Bronchial epithelial cell (primary cell): ENCODE measurements around the gene PDK2. TPM values are rescaled to one million over a fixed set of nuclear protein-coding genes. Genes with fewer than 3 reads are reported as not detected.
"Not testable (repeated sequence)": the region's sequence is repeated elsewhere in the genome, so short reads cannot be mapped to it uniquely, and the experiment has no call there.

Source experiments
- DNase-seq: peaks from one replicate; pipeline ENCODE4 v3.0.0-alpha.2; 2010; ENCODE audit warnings: low read depth
- FAIRE-seq: peaks from 2 replicates; lab custom pipeline; 2011; peaks lifted over from hg19 to GRCh38; lab: Jason Lieb, UNC
- H3K27me3 ChIP-seq: 2 replicates; pipeline ENCODE4 v1.5.1; 2011; ENCODE audit warnings: low read length; ENCODE audit not compliant: control insufficient read depth, insufficient read depth
- H3K36me3 ChIP-seq: 2 replicates; pipeline ENCODE4 v1.5.1; 2011; ENCODE audit warnings: low read length; ENCODE audit not compliant: control insufficient read depth, insufficient read depth
- H3K4me3 ChIP-seq: 2 replicates; pipeline ENCODE4 v1.5.1; 2011; ENCODE audit warnings: mild to moderate bottlenecking, low read depth, low read length, control low read depth
- total RNA-seq: library from RNA; depleted of rRNA; stranded (reverse); fragments of >200 nt; gene quantifications from 2 replicates; pipeline ENCODE4 v1.2.1, GENCODE V29; 2014
- TF ChIP-seq, protein P1 (sequence below): IDR thresholded peaks from 2 replicates; pipeline ENCODE4 v1.5.1; 2011; ENCODE audit warnings: mild to moderate bottlenecking, moderate library complexity, low read length, control low read depth, inconsistent platforms; ENCODE audit not compliant: insufficient read depth, severe bottlenecking

The PDK2 gene
- total RNA-seq, 1 donor from 2014 or later, result 0.79 TPM

DNA sequence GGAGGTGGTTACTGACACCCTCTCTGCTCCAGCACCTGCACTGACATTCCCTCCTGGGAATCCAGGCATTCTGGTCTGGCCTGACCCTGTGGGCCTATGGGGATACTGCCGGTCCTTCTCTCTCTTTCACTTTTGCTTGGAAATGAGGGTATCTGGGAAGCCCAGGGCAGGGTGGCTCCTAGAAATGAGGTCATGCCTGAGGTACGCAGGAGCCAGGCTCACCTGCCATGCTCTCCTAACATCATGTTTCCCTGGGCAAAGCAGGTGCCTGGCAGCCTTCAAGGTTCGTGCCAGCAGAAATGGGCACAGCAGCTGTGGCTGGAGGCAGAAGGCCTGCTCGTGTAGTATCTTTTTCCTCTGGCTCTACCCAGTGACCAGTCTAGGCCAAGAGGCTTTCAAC, 35.9 kb upstream of the PDK2 start:
- TF ChIP-seq, protein P1, sequence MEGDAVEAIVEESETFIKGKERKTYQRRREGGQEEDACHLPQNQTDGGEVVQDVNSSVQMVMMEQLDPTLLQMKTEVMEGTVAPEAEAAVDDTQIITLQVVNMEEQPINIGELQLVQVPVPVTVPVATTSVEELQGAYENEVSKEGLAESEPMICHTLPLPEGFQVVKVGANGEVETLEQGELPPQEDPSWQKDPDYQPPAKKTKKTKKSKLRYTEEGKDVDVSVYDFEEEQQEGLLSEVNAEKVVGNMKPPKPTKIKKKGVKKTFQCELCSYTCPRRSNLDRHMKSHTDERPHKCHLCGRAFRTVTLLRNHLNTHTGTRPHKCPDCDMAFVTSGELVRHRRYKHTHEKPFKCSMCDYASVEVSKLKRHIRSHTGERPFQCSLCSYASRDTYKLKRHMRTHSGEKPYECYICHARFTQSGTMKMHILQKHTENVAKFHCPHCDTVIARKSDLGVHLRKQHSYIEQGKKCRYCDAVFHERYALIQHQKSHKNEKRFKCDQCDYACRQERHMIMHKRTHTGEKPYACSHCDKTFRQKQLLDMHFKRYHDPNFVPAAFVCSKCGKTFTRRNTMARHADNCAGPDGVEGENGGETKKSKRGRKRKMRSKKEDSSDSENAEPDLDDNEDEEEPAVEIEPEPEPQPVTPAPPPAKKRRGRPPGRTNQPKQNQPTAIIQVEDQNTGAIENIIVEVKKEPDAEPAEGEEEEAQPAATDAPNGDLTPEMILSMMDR, result no peak
- Histone ChIP-seq H3K27me3 (no peaks in the 10 kb centered on the region), H3K4me3 (peak overlapping the region; percentile 68), H3K36me3 (peaks cover 10% of the 10 kb centered on the region)
- DNase-seq, result no peak
- no peak for FAIRE-seq

DNA sequence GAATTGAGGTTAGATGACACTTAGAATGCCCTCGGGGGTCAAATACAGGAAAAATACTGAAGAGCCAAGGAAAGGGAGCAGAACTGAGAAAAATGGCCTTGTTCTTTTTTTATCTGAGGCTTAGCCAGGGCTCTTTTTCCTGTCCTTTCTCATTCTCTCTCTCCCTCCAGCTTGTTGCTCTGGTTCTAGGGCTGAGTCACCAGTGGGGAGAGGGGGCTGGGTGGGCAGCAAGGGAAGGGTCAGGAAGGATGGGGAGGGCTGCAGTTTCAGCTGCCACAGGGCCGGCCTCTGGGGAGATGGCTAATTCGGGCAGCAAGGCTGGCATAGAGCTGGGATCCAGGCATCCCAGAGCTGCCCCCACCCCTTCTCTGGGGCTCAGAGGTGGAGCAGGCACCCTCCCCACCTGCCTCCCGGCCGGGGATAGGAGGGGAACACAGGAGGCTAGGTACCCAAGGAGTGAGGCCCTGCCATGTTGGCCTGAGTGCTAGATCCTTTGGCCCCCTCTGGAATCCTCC, 35.3 kb upstream of the PDK2 start:
- TF ChIP-seq, protein P1, result no peak
- Histone ChIP-seq H3K27me3 (no peaks in the 10 kb centered on the region), H3K36me3 (peaks cover 10% of the 10 kb centered on the region), H3K4me3 (no peak overlapping the region)
- DNase-seq (no peak), FAIRE-seq (no peak)

DNA sequence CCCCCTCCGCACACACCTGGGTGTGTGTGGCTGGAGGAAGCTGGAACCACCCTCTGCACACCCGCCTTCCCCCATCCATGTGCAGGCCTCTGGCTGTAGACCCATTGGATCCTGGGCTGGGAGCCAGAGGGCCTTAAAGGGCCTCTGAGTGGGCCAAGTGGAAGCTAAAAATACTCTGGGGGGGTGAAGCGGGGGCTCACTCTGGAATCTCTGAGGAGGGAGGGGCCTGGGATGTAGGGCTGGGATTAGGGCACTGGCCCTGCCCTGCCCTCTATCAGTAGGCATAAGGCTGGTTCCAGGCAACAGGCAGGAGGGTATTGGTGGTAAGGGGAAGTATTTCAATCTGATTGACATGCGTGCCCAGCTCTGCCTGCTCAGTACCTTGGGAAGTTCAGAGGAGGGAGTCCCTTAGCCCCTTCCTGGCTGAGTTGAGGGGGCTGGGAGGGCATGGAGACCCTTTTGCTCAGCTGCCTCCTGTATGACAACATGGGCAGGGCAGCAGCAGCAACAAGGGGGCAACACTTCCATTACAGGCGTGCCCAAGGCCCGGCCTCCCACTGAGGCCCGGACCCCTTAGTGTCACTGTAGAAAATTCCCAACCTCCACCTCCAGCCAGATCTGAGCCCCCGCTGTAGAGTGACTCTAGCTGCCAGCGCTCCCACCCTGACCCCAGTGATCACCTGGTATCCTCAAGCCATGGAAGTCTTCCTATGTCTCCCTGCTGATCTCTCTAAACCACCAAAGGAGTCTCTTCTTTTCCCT, 34.0 kb upstream of the PDK2 start:
- TF ChIP-seq, protein P1, result no peak
- DNase-seq (peak; percentile 72), FAIRE-seq (peak; percentile 50)
- no peaks in the 10 kb centered on the region for H3K27me3 ChIP-seq
- no peak overlapping the region for H3K4me3 ChIP-seq
- peaks cover 15% of the 10 kb centered on the region for H3K36me3 ChIP-seq

- not testable (repeated sequence) for H3K4me3 ChIP-seq, DNase-seq, H3K27me3 ChIP-seq, FAIRE-seq
- H3K36me3 ChIP-seq, result peaks cover 18% of the 10 kb centered on the region
Observed at GRCh38 chr17:50061713-50062045, 33.5 kb upstream of the PDK2 start.

GRCh38 chr17:50062293-50063243, 32.6 kb upstream of the PDK2 start:
- Histone ChIP-seq H3K4me3 (no peak overlapping the region), H3K27me3 (no peaks in the 10 kb centered on the region), H3K36me3 (peaks cover 22% of the 10 kb centered on the region)
- TF ChIP-seq, protein P1, result no peak
- peak; percentile 99 for DNase-seq
- peak; percentile 98 for FAIRE-seq

DNA sequence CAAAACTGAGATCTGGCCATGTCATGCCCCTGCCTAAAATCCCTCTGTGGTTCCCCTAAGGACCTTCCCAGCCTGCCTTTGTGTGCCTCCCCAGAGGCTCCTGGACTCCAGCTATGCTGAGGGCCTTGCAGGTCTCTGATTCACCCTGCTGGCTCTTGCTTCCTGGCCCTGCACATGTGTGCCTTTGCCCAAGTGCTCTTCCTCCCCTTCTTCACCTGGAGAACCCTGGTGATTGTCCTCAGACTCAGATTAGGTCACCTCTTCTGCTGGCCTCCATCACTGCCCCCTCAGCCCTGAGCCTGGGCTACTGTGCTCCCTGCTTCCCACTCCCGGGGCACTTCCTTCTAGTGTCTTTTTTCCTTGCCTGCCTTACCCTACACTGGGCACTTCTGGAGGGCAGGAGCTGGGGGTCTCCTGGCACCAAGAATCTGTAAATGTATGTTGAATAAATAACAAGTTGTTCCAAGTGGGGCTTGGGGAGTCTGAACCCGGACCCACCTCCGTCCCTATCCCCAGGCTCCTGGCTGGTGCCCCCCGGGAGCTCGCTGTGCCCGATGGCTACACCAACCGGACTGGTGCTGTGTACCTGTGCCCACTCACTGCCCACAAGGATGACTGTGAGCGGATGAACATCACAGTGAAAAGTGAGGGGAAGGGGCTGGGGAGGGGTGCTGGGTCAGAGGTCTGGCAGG, 31.4 kb upstream of the PDK2 start:
- TF ChIP-seq, protein P1, result no peak
- Histone ChIP-seq H3K36me3 (peaks cover 31% of the 10 kb centered on the region), H3K4me3 (no peak overlapping the region), H3K27me3 (no peaks in the 10 kb centered on the region)
- DNase-seq, result peak; percentile 66
- FAIRE-seq, result no peak
